ENCODE data around the gene CADM2. TPM values are rescaled to one million over a fixed set of nuclear protein-coding genes. Genes with fewer than 3 reads are reported as not detected.

Gene CADM2
- polyA plus RNA-seq, 1 donor from 2014 or later, result 4.5 TPM

GRCh38 chr3:85258326-85258725, 299.5 kb downstream of the CADM2 start:
- no peak overlapping the region for H3K4me2 ChIP-seq (ENCODE audit: low read length)
- H3K9me3 ChIP-seq (ENCODE audit: low read length), result no peaks in the 10 kb centered on the region
- H3K9me2 ChIP-seq (ENCODE audit: insufficient read depth, low read length), result no peaks in the 10 kb centered on the region
- TF ChIP-seq EZH2 (IDR thresholded peaks at IDR 0.05; ENCODE audit: borderline replicate concordance, insufficient read depth, low read length, poor library complexity, severe bottlenecking) (no peak), MXI1 (conservative IDR thresholded peaks at IDR 0.05; ENCODE audit: poor library complexity, severe bottlenecking) (no peak), SMC3 (conservative IDR thresholded peaks at IDR 0.05; ENCODE audit: poor library complexity) (no peak), CTCF (IDR thresholded peaks at IDR 0.05; ENCODE audit: poor library complexity, severe bottlenecking) (no peak), EP300 (conservative IDR thresholded peaks at IDR 0.05; ENCODE audit: poor library complexity, severe bottlenecking) (no peak), RAD21 (conservative IDR thresholded peaks at IDR 0.05) (no peak), TAF1 (IDR thresholded peaks at IDR 0.05; ENCODE audit: low read depth) (no peak), REST (IDR thresholded peaks at IDR 0.05; ENCODE audit: borderline replicate concordance) (no peak)
- no peak overlapping the region for H3K4me3 ChIP-seq (ENCODE audit: low read length)
- H3K9ac ChIP-seq (ENCODE audit: low read length), result no peak overlapping the region
- H3F3A ChIP-seq (ENCODE audit: insufficient read depth, low read length, poor library complexity, severe bottlenecking), result no peaks in the 10 kb centered on the region
- H3K36me3 ChIP-seq (ENCODE audit: insufficient read depth, low read length), result no peaks in the 10 kb centered on the region
- no peaks in the 10 kb centered on the region for H4K20me1 ChIP-seq (ENCODE audit: insufficient read depth)
- H3K27ac ChIP-seq (ENCODE audit: low read length), result no peak overlapping the region
- no peak overlapping the region for H2AFZ ChIP-seq (ENCODE audit: low read depth, low read length)
- no peaks in the 10 kb centered on the region for H3K79me2 ChIP-seq (replicated peaks; ENCODE audit: insufficient read depth, low read length)
- H3K27me3 ChIP-seq (ENCODE audit: insufficient read depth, low read depth, low read length), result no peaks in the 10 kb centered on the region

- no peaks in the 10 kb centered on the region for H4K20me1 ChIP-seq (ENCODE audit: insufficient read depth)
- H3K4me3 ChIP-seq (ENCODE audit: low read length), result no peak overlapping the region
- no peaks in the 10 kb centered on the region for H3K9me2 ChIP-seq (ENCODE audit: insufficient read depth, low read length)
- H3K27me3 ChIP-seq (ENCODE audit: insufficient read depth, low read depth, low read length), result no peaks in the 10 kb centered on the region
- H3K9ac ChIP-seq (ENCODE audit: low read length), result no peak overlapping the region
- no peaks in the 10 kb centered on the region for H3K79me2 ChIP-seq (replicated peaks; ENCODE audit: insufficient read depth, low read length)
- no peaks in the 10 kb centered on the region for H3K9me3 ChIP-seq (ENCODE audit: low read length)
- H3K36me3 ChIP-seq (ENCODE audit: insufficient read depth, low read length), result no peaks in the 10 kb centered on the region
- H3F3A ChIP-seq (ENCODE audit: insufficient read depth, low read length, poor library complexity, severe bottlenecking), result no peaks in the 10 kb centered on the region
- H3K27ac ChIP-seq (ENCODE audit: low read length), result no peak overlapping the region
- H3K4me2 ChIP-seq (ENCODE audit: low read length), result no peak overlapping the region
- H2AFZ ChIP-seq (ENCODE audit: low read depth, low read length), result no peak overlapping the region
- peak; percentile 57 for TF ChIP-seq POLR2AphosphoS5 (IDR thresholded peaks at IDR 0.05)
- TF ChIP-seq RAD21 (conservative IDR thresholded peaks at IDR 0.05), result no peak
- peak; percentile 65 for TF ChIP-seq EP300 (conservative IDR thresholded peaks at IDR 0.05; ENCODE audit: poor library complexity, severe bottlenecking)
These were observed 300.0 kb downstream of the CADM2 start for GRCh38 chr3:85258819-85259218.

- TF ChIP-seq RAD21 (conservative IDR thresholded peaks at IDR 0.05), result no peak
- TF ChIP-seq MXI1 (conservative IDR thresholded peaks at IDR 0.05; ENCODE audit: poor library complexity, severe bottlenecking), result no peak
- no peak for TF ChIP-seq SMC3 (conservative IDR thresholded peaks at IDR 0.05; ENCODE audit: poor library complexity)
- no peak overlapping the region for H3K27ac ChIP-seq (ENCODE audit: low read length)
These were observed 301.0 kb downstream of the CADM2 start for GRCh38 chr3:85259748-85260147.

More at GRCh38 chr3:85259748-85260147, 301.0 kb downstream of the CADM2 start:
- H3F3A ChIP-seq (ENCODE audit: insufficient read depth, low read length, poor library complexity, severe bottlenecking), result no peaks in the 10 kb centered on the region
- H3K79me2 ChIP-seq (replicated peaks; ENCODE audit: insufficient read depth, low read length), result no peaks in the 10 kb centered on the region
- H3K4me3 ChIP-seq (ENCODE audit: low read length), result no peak overlapping the region
- no peaks in the 10 kb centered on the region for H3K36me3 ChIP-seq (ENCODE audit: insufficient read depth, low read length)
- no peaks in the 10 kb centered on the region for H4K20me1 ChIP-seq (ENCODE audit: insufficient read depth)
- no peaks in the 10 kb centered on the region for H3K9me2 ChIP-seq (ENCODE audit: insufficient read depth, low read length)
- no peak overlapping the region for H3K4me2 ChIP-seq (ENCODE audit: low read length)
- H2AFZ ChIP-seq (ENCODE audit: low read depth, low read length), result no peak overlapping the region
- H3K27me3 ChIP-seq (ENCODE audit: insufficient read depth, low read depth, low read length), result no peaks in the 10 kb centered on the region
- H3K9me3 ChIP-seq (ENCODE audit: low read length), result no peaks in the 10 kb centered on the region
- no peak overlapping the region for H3K9ac ChIP-seq (ENCODE audit: low read length)

All from neural cell (in vitro differentiated cells).